ENCODE data around the gene STX1A.

- TF ChIP-seq CSDC2 (CRISPR knock-in tag; IDR thresholded peaks at IDR 0.05) (no peak), ZFP3 (CRISPR knock-in tag; IDR thresholded peaks at IDR 0.05) (no peak), TOX (CRISPR knock-in tag; IDR thresholded peaks at IDR 0.05; ENCODE audit: borderline replicate concordance) (no peak), ISL1 (CRISPR knock-in tag; IDR thresholded peaks at IDR 0.05) (no peak), ARNTL (CRISPR knock-in tag; IDR thresholded peaks at IDR 0.05; ENCODE audit: borderline replicate concordance, low read depth) (no peak)
These were observed 38.4 kb downstream of the STX1A start for GRCh38 chr7:73681031-73681430.

All from SK-N-SH treated with all-trans-retinoic acid at 6 μM for 48 hours (cell line).